GM18507 (cell line): Measurements from ENCODE around the gene PROM2.

Source experiments
- DNase-seq: peaks from one replicate; pipeline ENCODE4 v3.0.0; 2011; ENCODE audit warnings: low read depth; ENCODE audit not compliant: insufficient read length; ENCODE audit errors: extremely low spot score
- FAIRE-seq: peaks from 2 replicates; lab custom pipeline; 2011; peaks lifted over from hg19 to GRCh38; lab: Jason Lieb, UNC

PROM2 gene

GRCh38 chr2:95332036-95332435 lies 57.8 kb downstream of the PROM2 start:
- no peak for FAIRE-seq

GRCh38 chr2:95333056-95333455 lies 58.8 kb downstream of the PROM2 start:
- FAIRE-seq (no peak), DNase-seq (no peak)

More at GRCh38 chr2:95332036-95332435, 57.8 kb downstream of the PROM2 start:
- DNase-seq = no peak

- FAIRE-seq = no peak
- DNase-seq = no peak
Measured at GRCh38 chr2:95333888-95334338, 59.7 kb downstream of the PROM2 start.

GRCh38 chr2:95334916-95335641 lies 60.8 kb downstream of the PROM2 start:
- FAIRE-seq = no peak
- no peak for DNase-seq

GRCh38 chr2:95336406-95336805 lies 62.2 kb downstream of the PROM2 start:
- no peak for FAIRE-seq

GRCh38 chr2:95337829-95338228 lies 63.6 kb downstream of the PROM2 start:
- FAIRE-seq = no peak

More at GRCh38 chr2:95336406-95336805, 62.2 kb downstream of the PROM2 start:
- DNase-seq = no peak

More at GRCh38 chr2:95337829-95338228, 63.6 kb downstream of the PROM2 start:
- DNase-seq = no peak
